Measurements from ENCODE around the gene ACAA2. TPM values are rescaled to one million over a fixed set of nuclear protein-coding genes. Genes with fewer than 3 reads are reported as not detected.
A peak's percentile ranks its signal among the peaks of the same experiment; 100 is the strongest.

Gene ACAA2
- total and polyA plus RNA-seq, 4 donors = 55.6 to 1,315 (median 646) TPM

GRCh38 chr18:49817947-49818346, 4.6 kb upstream of the ACAA2 start:
- no peak overlapping the region for H3K9ac ChIP-seq (ENCODE audit: low read depth in 1 of 2, low read length in 2 of 2)
- no peaks in the 10 kb centered on the region for H3K36me3 ChIP-seq (ENCODE audit: control insufficient read depth in 4 of 4, insufficient read depth in 3 of 4, low read depth in 1 of 4, low read length in 3 of 4)
- WGBS = 91% methylated on average over 5 of the region's 5 CpGs
- DNase-seq (ENCODE audit: low spot score) = no peak
- no peaks in the 10 kb centered on the region for H3K9me3 ChIP-seq (ENCODE audit: control insufficient read depth in 4 of 4, low read length in 3 of 4)
- H3K27me3 ChIP-seq (ENCODE audit: control insufficient read depth in 4 of 4, insufficient read depth in 4 of 4, low read length in 3 of 4) = no peaks in the 10 kb centered on the region
- no peak overlapping the region for H3K4me3 ChIP-seq (ENCODE audit: low read depth in 1 of 3, low read length in 3 of 3)
- TF ChIP-seq RAD21 (IDR thresholded peaks at IDR 0.05) = no peak
- no peak for TF ChIP-seq SP1 (IDR thresholded peaks at IDR 0.05)
- no peak for TF ChIP-seq RXRA (IDR thresholded peaks at IDR 0.05)
- TF ChIP-seq TAF1 (conservative IDR thresholded peaks at IDR 0.05) = no peak
- TF ChIP-seq ATF3 (IDR thresholded peaks at IDR 0.05) = no peak
- no peak for TF ChIP-seq FOXA1 (IDR thresholded peaks at IDR 0.05)
- TF ChIP-seq EGR1 (IDR thresholded peaks at IDR 0.05; ENCODE audit: low read depth in 2 of 2) = no peak
- peaks cover 5 to 35% (median 12%) of the 10 kb centered on the region in 4 donors for H3K4me1 ChIP-seq (ENCODE audit: control insufficient read depth in 4 of 4, insufficient read depth in 4 of 4, low read length in 3 of 4)
- H3K27ac ChIP-seq (ENCODE audit: low read depth in 1 of 2, low read length in 2 of 2) = no peak overlapping the region

- TF ChIP-seq HNF4A (conservative IDR thresholded peaks at IDR 0.05) (no peak), JUND (IDR thresholded peaks at IDR 0.05) (no peak)
- WGBS = 86% methylated on average over 4 of the region's 4 CpGs
- Histone ChIP-seq H3K36me3 (ENCODE audit: control insufficient read depth in 4 of 4, insufficient read depth in 3 of 4, low read depth in 1 of 4, low read length in 3 of 4) (no peaks in the 10 kb centered on the region), H3K9ac (ENCODE audit: low read depth in 1 of 2, low read length in 2 of 2) (no peak overlapping the region), H3K27ac (ENCODE audit: low read depth in 1 of 2, low read length in 2 of 2) (no peak overlapping the region), H3K9me3 (ENCODE audit: control insufficient read depth in 4 of 4, low read length in 3 of 4) (no peaks in the 10 kb centered on the region), H3K27me3 (ENCODE audit: control insufficient read depth in 4 of 4, insufficient read depth in 4 of 4, low read length in 3 of 4) (no peaks in the 10 kb centered on the region), H3K4me1 (ENCODE audit: control insufficient read depth in 4 of 4, insufficient read depth in 4 of 4, low read length in 3 of 4) (peaks cover 5 to 40% (median 18%) of the 10 kb centered on the region in 4 donors), H3K4me3 (ENCODE audit: low read depth in 1 of 3, low read length in 3 of 3) (no peak overlapping the region)
- no peak for DNase-seq (ENCODE audit: low spot score)
These were observed 2.6 kb upstream of the ACAA2 start for GRCh38 chr18:49815927-49816326.

DNA sequence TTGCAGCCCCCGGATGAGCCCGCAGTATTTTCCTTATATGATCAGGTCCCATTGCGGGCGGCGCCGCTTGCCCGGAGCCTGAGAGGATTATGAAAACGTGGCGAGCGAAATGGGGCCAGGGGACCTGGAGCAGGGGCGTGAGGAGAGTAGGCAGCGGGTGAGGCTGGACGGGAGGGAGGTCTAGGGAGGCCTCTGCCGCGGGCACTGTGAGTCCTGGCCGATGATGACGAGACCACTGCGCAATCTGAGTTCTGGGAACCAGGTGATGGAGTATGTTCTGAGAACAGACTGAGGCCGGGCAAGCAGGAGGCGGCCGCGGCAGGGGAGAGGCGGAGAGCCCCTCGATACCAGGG, 790 bp upstream of the ACAA2 start:
- no peaks in the 10 kb centered on the region for H3K9me3 ChIP-seq (ENCODE audit: control insufficient read depth in 4 of 4, low read length in 3 of 4)
- DNase-seq (ENCODE audit: low spot score) = no peak
- peak overlapping the region; percentile 15 to 85 for H3K9ac ChIP-seq (ENCODE audit: low read depth in 1 of 2, low read length in 2 of 2)
- no peaks in the 10 kb centered on the region for H3K27me3 ChIP-seq (ENCODE audit: control insufficient read depth in 4 of 4, insufficient read depth in 4 of 4, low read length in 3 of 4)
- H3K27ac ChIP-seq (ENCODE audit: low read depth in 1 of 2, low read length in 2 of 2) = peak overlapping the region; percentile 92 to 99
- under 1% methylated on average over 24 of the region's 24 CpGs for WGBS
- TF ChIP-seq ZBTB33 (IDR thresholded peaks at IDR 0.05) (no peak), HNF4A (conservative IDR thresholded peaks at IDR 0.05) (no peak), SP1 (IDR thresholded peaks at IDR 0.05) (no peak), FOXA1 (IDR thresholded peaks at IDR 0.05) (no peak), YY1 (IDR thresholded peaks at IDR 0.05) (no peak), EGR1 (IDR thresholded peaks at IDR 0.05; ENCODE audit: low read depth in 2 of 2) (no peak), TAF1 (conservative IDR thresholded peaks at IDR 0.05) (no peak), RXRA (IDR thresholded peaks at IDR 0.05) (no peak), MAX (IDR thresholded peaks at IDR 0.05) (no peak), GABPA (IDR thresholded peaks at IDR 0.05 in 1 of 2, conservative IDR thresholded peaks at IDR 0.05 in 1 of 2) (no peak), NR2F2 (IDR thresholded peaks at IDR 0.05) (no peak), ATF3 (IDR thresholded peaks at IDR 0.05) (no peak), REST (IDR thresholded peaks at IDR 0.05) (no peak)
- H3K4me3 ChIP-seq (ENCODE audit: low read depth in 1 of 3, low read length in 3 of 3) = peak overlapping the region; percentile 63 to 90 (median 87)
- H3K4me1 ChIP-seq (ENCODE audit: control insufficient read depth in 4 of 4, insufficient read depth in 4 of 4, low read length in 3 of 4) = peaks cover 3 to 33% (median 17%) of the 10 kb centered on the region in 4 donors
- H3K36me3 ChIP-seq (ENCODE audit: control insufficient read depth in 4 of 4, insufficient read depth in 3 of 4, low read depth in 1 of 4, low read length in 3 of 4) = no peaks in the 10 kb centered on the region
